HCT116 (cell line): Measurements from ENCODE around the gene TMEM121B.

Experiments used
- CEBPB ChIP-seq: IDR thresholded peaks from 2 replicates; pipeline ENCODE4 v1.6.1; 2012; ENCODE audit warnings: low read depth
- CTCF ChIP-seq, 3 experiments: fragments of 200-600 bp in 1 of 3; sonication (generic) in 1 of 3; IDR thresholded peaks in 2 of 3; conservative IDR thresholded peaks in 1 of 3; 2 replicates each; pipeline ENCODE4 v1.5.1; 2012 to 2017; ENCODE audit warnings: low read depth in 2 of 3, low read length in 2 of 3, antibody characterized with exemption in 1 of 3, borderline replicate concordance in 1 of 3, control low read depth in 1 of 3, mild to moderate bottlenecking in 1 of 3, mixed read lengths in 1 of 3, mixed run types in 1 of 3, moderate library complexity in 1 of 3; ENCODE audit not compliant: insufficient read depth in 1 of 3
- ELF1 ChIP-seq: IDR thresholded peaks from 2 replicates; pipeline ENCODE4 v1.6.1; 2012; ENCODE audit warnings: low read depth, borderline replicate concordance
- EZH2 ChIP-seq: fragments of 200-600 bp; sonication (generic); IDR thresholded peaks from 2 replicates; pipeline ENCODE4 v1.6.1; 2017; ENCODE audit warnings: antibody characterized with exemption, mixed run types
- EZH2phosphoT487 ChIP-seq: fragments of 200-600 bp; IDR thresholded peaks from 2 replicates; pipeline ENCODE4 v1.6.1; 2018; ENCODE audit warnings: antibody characterized with exemption, borderline replicate concordance
- JUND ChIP-seq: IDR thresholded peaks from 2 replicates; pipeline ENCODE4 v1.6.1; 2012
- POLR2A ChIP-seq: IDR thresholded peaks from 2 replicates; pipeline ENCODE4 v1.7.0; 2011; ENCODE audit warnings: borderline replicate concordance; ENCODE audit not compliant: insufficient read depth, insufficient read length; ENCODE audit errors: extremely low read depth
- POLR2AphosphoS5 ChIP-seq: IDR thresholded peaks from 2 replicates; pipeline ENCODE4 v1.6.1; 2011; ENCODE audit warnings: mild to moderate bottlenecking, low read depth, low read length, moderate library complexity
- RAD21 ChIP-seq: IDR thresholded peaks from 2 replicates; pipeline ENCODE4 v1.6.1; 2012; ENCODE audit warnings: low read depth, mild to moderate bottlenecking
- REST ChIP-seq: IDR thresholded peaks from 2 replicates; pipeline ENCODE4 v1.6.1; 2012; ENCODE audit warnings: low read depth
- ZFX ChIP-seq: fragments of 450-650 bp; IDR thresholded peaks from 2 replicates; pipeline ENCODE4 v1.6.1; 2017
- ZNF274 ChIP-seq: fragments of 200-500 bp; sonication (Bioruptor generic); IDR thresholded peaks from 2 replicates; pipeline ENCODE4 v1.6.1; 2014; ENCODE audit warnings: mild to moderate bottlenecking, low read depth, low read length, inconsistent platforms
- TF ChIP-seq, protein P1 (sequence below): IDR thresholded peaks from 2 replicates; pipeline ENCODE4 v1.6.1; 2012

GRCh38 chr22:17108256-17109112 is 12.7 kb downstream of the TMEM121B start:
- no peak for TF ChIP-seq RAD21
- TF ChIP-seq JUND: no peak
- no peak for TF ChIP-seq CTCF (IDR thresholded peaks at IDR 0.05 in 2 of 3, conservative IDR thresholded peaks at IDR 0.05 in 1 of 3; ENCODE audit: borderline replicate concordance in 1 of 3, insufficient read depth in 1 of 3, low read depth in 2 of 3, low read length in 2 of 3)
- TF ChIP-seq EZH2phosphoT487: no peak
- no peak for TF ChIP-seq POLR2A
- no peak for TF ChIP-seq ZNF274
- no peak for TF ChIP-seq POLR2AphosphoS5
- no peak for TF ChIP-seq REST
- TF ChIP-seq, protein P1, sequence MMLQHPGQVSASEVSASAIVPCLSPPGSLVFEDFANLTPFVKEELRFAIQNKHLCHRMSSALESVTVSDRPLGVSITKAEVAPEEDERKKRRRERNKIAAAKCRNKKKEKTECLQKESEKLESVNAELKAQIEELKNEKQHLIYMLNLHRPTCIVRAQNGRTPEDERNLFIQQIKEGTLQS: no peak
- TF ChIP-seq ZFX: no peak
- TF ChIP-seq EZH2: no peak
- TF ChIP-seq ELF1: no peak
- TF ChIP-seq CEBPB: no peak
